Peyer's patch (tissue), 4 donors: ENCODE results near the gene METAP1D. TPM values are rescaled to one million over a fixed set of nuclear protein-coding genes. Genes with fewer than 3 reads are reported as not detected.

Experiments
- DNase-seq, 3 donors: peaks; one replicate each; pipeline ENCODE4 v3.0.0-alpha.2; 2017 to 2019
- H3K27ac ChIP-seq, 4 donors: fragments of 200-600 bp; sonication (generic); one replicate each; pipeline ENCODE4 v1.5.1; 2016 to 2019
- H3K27me3 ChIP-seq, 2 donors: fragments of 200-600 bp; sonication (generic); one replicate each; pipeline ENCODE4 v1.5.1; 2019
- H3K36me3 ChIP-seq, 3 donors: fragments of 200-600 bp; sonication (generic); one replicate each; pipeline ENCODE4 v1.5.1; 2016 to 2019
- H3K4me1 ChIP-seq, 4 donors: fragments of 200-600 bp; sonication (generic); one replicate each; pipeline ENCODE4 v1.5.1; 2016 to 2019
- H3K4me3 ChIP-seq, 4 donors: fragments of 200-600 bp; sonication (generic); 1 replicate in 3 of 4; 2 replicates in 1 of 4; pipeline ENCODE4 v1.5.1; 2016 to 2019; ENCODE audit warnings: mild to moderate bottlenecking in 1 of 4
- H3K9me3 ChIP-seq, 4 donors: fragments of 200-600 bp; sonication (generic); one replicate each; pipeline ENCODE4 v1.5.1; 2016 to 2019; ENCODE audit warnings: mild to moderate bottlenecking in 1 of 4
- CTCF ChIP-seq, 6 experiments: fragments of 450-650 bp in 4 of 6; fragments of 200-600 bp in 2 of 6; sonication (generic) in 1 of 6; IDR thresholded peaks; one replicate each; pipeline ENCODE4 v1.5.1; 2017 to 2019; ENCODE audit warnings: antibody characterized with exemption in 6 of 6, mild to moderate bottlenecking in 3 of 6, moderate library complexity in 1 of 6
- POLR2A ChIP-seq, 2 donors: fragments of 450-650 bp; IDR thresholded peaks; one replicate each; pipeline ENCODE4 v1.5.1; 2017; ENCODE audit warnings: antibody characterized with exemption in 2 of 2, mild to moderate bottlenecking in 2 of 2, moderate library complexity in 2 of 2
- total RNA-seq, 4 donors: library from RNA; depleted of rRNA; stranded (reverse); fragments of >200 nt; gene quantifications; one replicate each; pipeline ENCODE4 v1.1.0, GENCODE V29; 2016

The METAP1D gene
- total RNA-seq, 4 donors from 2014 or later = 3.3 to 33.0 (median 6.5) TPM

- no peak for DNase-seq
- TF ChIP-seq CTCF (IDR thresholded peaks at IDR 0.05) (no peak), POLR2A (IDR thresholded peaks at IDR 0.05) (no peak)
- no peaks in the 10 kb centered on the region for H3K4me1 ChIP-seq
- H3K4me3 ChIP-seq = no peak overlapping the region
- no peaks in the 10 kb centered on the region for H3K36me3 ChIP-seq
- no peaks in the 10 kb centered on the region for H3K27me3 ChIP-seq
- H3K27ac ChIP-seq = no peak overlapping the region
- H3K9me3 ChIP-seq = no peaks in the 10 kb centered on the region
These were observed 74.5 kb downstream of the METAP1D start for GRCh38 chr2:172074254-172074653.

- Histone ChIP-seq H3K4me1 (peaks cover 0 to 12% (median 3%) of the 10 kb centered on the region in 4 donors), H3K9me3 (no peaks in the 10 kb centered on the region), H3K4me3 (no peak overlapping the region), H3K27ac (no peak overlapping the region), H3K36me3 (no peaks in the 10 kb centered on the region), H3K27me3 (peaks cover 4 to 38% of the 10 kb centered on the region in 2 donors)
- no peak for TF ChIP-seq POLR2A (IDR thresholded peaks at IDR 0.05)
- TF ChIP-seq CTCF (IDR thresholded peaks at IDR 0.05) = no peak
- DNase-seq = no peak
These were observed 79.7 kb downstream of the METAP1D start for GRCh38 chr2:172079416-172079815.

- peaks cover 4 to 44% of the 10 kb centered on the region in 2 donors for H3K27me3 ChIP-seq
- DNase-seq = no peak
- H3K9me3 ChIP-seq = peaks cover 0 to 1% (median 0%) of the 10 kb centered on the region in 4 donors
- no peaks in the 10 kb centered on the region for H3K36me3 ChIP-seq
- TF ChIP-seq POLR2A (IDR thresholded peaks at IDR 0.05) (no peak), CTCF (IDR thresholded peaks at IDR 0.05) (no peak)
- H3K4me3 ChIP-seq = no peak overlapping the region
- H3K27ac ChIP-seq = no peak overlapping the region
- H3K4me1 ChIP-seq = peaks cover 3 to 18% (median 9%) of the 10 kb centered on the region in 4 donors
These were observed 80.3 kb downstream of the METAP1D start for GRCh38 chr2:172079838-172080640.

- no peak for DNase-seq
- H3K4me1 ChIP-seq = peaks cover 3 to 25% (median 15%) of the 10 kb centered on the region in 4 donors
- H3K4me3 ChIP-seq = no peak overlapping the region
- TF ChIP-seq POLR2A (IDR thresholded peaks at IDR 0.05) (no peak), CTCF (IDR thresholded peaks at IDR 0.05) (no peak)
- H3K27me3 ChIP-seq = peaks cover 4 to 50% of the 10 kb centered on the region in 2 donors
- peaks cover 0 to 3% (median 0%) of the 10 kb centered on the region in 4 donors for H3K9me3 ChIP-seq
- no peaks in the 10 kb centered on the region for H3K36me3 ChIP-seq
- no peak overlapping the region for H3K27ac ChIP-seq
These were observed 81.0 kb downstream of the METAP1D start for GRCh38 chr2:172080641-172081220.

GRCh38 chr2:172081221-172082022 lies 81.7 kb downstream of the METAP1D start:
- Histone ChIP-seq H3K27me3 (peaks cover 4 to 57% of the 10 kb centered on the region in 2 donors), H3K9me3 (peaks cover 0 to 3% (median 0%) of the 10 kb centered on the region in 4 donors), H3K36me3 (no peaks in the 10 kb centered on the region), H3K4me3 (no peak overlapping the region), H3K27ac (no peak overlapping the region), H3K4me1 (peaks cover 3 to 32% (median 19%) of the 10 kb centered on the region in 4 donors)
- no peak for TF ChIP-seq POLR2A (IDR thresholded peaks at IDR 0.05)
- no peak for TF ChIP-seq CTCF (IDR thresholded peaks at IDR 0.05)
- peak in 1 of 3 donors; percentile 50 for DNase-seq
